ENCODE measurements around the gene PTPN22. TPM values are rescaled to one million over a fixed set of nuclear protein-coding genes. Genes with fewer than 3 reads are reported as not detected.

The PTPN22 gene
- total RNA-seq, 3 donors from 2014 or later (not counting 1 experiment from before 2014, with no cell fraction given): 98.4 to 122 (median 104) TPM

DNA sequence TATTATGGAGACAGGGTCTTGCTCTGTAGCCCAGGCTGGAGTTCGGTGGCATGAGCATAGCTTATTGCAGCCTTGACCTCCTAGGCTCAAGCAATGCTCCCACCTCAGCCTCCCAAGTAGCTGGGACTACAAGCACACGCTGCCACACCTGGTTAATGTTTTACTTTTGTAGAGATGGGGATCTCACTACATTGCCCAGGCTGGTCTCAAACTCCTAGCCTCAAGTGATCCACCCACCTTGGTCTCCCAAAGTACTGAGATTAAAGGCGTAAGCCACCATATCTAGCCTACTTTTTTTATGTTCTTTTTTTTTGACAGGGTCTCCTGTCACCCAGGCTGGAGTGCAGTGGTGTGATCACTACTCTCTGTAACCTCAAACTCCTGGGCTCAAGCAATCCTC is 21.8 kb upstream of the PTPN22 start:
- no peak for ATAC-seq
- H3K4me3 ChIP-seq (ENCODE audit: low read length): no peak overlapping the region
- no peaks in the 10 kb centered on the region for H3K9me3 Mint-ChIP-seq
- H3K4me1 Mint-ChIP-seq: peaks cover 25 to 32% of the 10 kb centered on the region in 2 donors
- no peak for DNase-seq
- H3K4me3 Mint-ChIP-seq: no peak overlapping the region
- no peaks in the 10 kb centered on the region for H3K27me3 Mint-ChIP-seq (ENCODE audit: low read depth in 2 of 2)
- TF ChIP-seq, protein P1, sequence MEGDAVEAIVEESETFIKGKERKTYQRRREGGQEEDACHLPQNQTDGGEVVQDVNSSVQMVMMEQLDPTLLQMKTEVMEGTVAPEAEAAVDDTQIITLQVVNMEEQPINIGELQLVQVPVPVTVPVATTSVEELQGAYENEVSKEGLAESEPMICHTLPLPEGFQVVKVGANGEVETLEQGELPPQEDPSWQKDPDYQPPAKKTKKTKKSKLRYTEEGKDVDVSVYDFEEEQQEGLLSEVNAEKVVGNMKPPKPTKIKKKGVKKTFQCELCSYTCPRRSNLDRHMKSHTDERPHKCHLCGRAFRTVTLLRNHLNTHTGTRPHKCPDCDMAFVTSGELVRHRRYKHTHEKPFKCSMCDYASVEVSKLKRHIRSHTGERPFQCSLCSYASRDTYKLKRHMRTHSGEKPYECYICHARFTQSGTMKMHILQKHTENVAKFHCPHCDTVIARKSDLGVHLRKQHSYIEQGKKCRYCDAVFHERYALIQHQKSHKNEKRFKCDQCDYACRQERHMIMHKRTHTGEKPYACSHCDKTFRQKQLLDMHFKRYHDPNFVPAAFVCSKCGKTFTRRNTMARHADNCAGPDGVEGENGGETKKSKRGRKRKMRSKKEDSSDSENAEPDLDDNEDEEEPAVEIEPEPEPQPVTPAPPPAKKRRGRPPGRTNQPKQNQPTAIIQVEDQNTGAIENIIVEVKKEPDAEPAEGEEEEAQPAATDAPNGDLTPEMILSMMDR (IDR thresholded peaks at IDR 0.05): no peak
- WGBS (ENCODE audit: insufficient coverage): 97% methylated on average over 3 of the region's 3 CpGs
- H3K4me1 ChIP-seq (ENCODE audit: control insufficient read depth, insufficient read depth, low read length): no peaks in the 10 kb centered on the region
- H3K36me3 ChIP-seq (ENCODE audit: control insufficient read depth, insufficient read depth, low read length): peaks cover 46% of the 10 kb centered on the region
- intact Hi-C loops (cut with micrococcal nuclease): no loop called here
- peaks cover 28% of the 10 kb centered on the region for H3K36me3 Mint-ChIP-seq
- H3K9me3 ChIP-seq (ENCODE audit: control insufficient read depth, insufficient read depth, low read length): no peaks in the 10 kb centered on the region
- no peaks in the 10 kb centered on the region for H3K27me3 ChIP-seq (ENCODE audit: control insufficient read depth, insufficient read depth, low read length)
- H3K27ac Mint-ChIP-seq: peak overlapping the region; percentile 67 to 68
- H3K27ac ChIP-seq (ENCODE audit: low read length): no peak overlapping the region

- no peak overlapping the region for H3K4me3 ChIP-seq (ENCODE audit: low read length)
- Mint-ChIP-seq H3K4me3 (no peak overlapping the region), H3K9me3 (no peaks in the 10 kb centered on the region), H3K27me3 (ENCODE audit: low read depth in 2 of 2) (no peaks in the 10 kb centered on the region), H3K36me3 (peaks cover 19% of the 10 kb centered on the region), H3K4me1 (peaks cover 13 to 26% of the 10 kb centered on the region in 2 donors), H3K27ac (peak overlapping the region in 1 of 2 donors; percentile 16)
- no peak overlapping the region for H3K27ac ChIP-seq (ENCODE audit: low read length)
- ATAC-seq (no peak), DNase-seq (no peak)
- H3K4me1 ChIP-seq (ENCODE audit: control insufficient read depth, insufficient read depth, low read length): no peaks in the 10 kb centered on the region
- TF ChIP-seq, protein P1 (IDR thresholded peaks at IDR 0.05): no peak
- no peaks in the 10 kb centered on the region for H3K27me3 ChIP-seq (ENCODE audit: control insufficient read depth, insufficient read depth, low read length)
- 96% methylated on average over 11 of the region's 11 CpGs for WGBS (ENCODE audit: insufficient coverage)
- peaks cover 33% of the 10 kb centered on the region for H3K36me3 ChIP-seq (ENCODE audit: control insufficient read depth, insufficient read depth, low read length)
- H3K9me3 ChIP-seq (ENCODE audit: control insufficient read depth, insufficient read depth, low read length): no peaks in the 10 kb centered on the region
- intact Hi-C loops (cut with micrococcal nuclease): no loop called here
These were observed 20.2 kb upstream of the PTPN22 start for GRCh38 chr1:113891631-113892220.

- Mint-ChIP-seq H3K36me3 (peaks cover 16% of the 10 kb centered on the region), H3K4me3 (no peak overlapping the region), H3K27me3 (ENCODE audit: low read depth in 2 of 2) (no peaks in the 10 kb centered on the region), H3K4me1 (peaks cover 13 to 26% of the 10 kb centered on the region in 2 donors), H3K9me3 (no peaks in the 10 kb centered on the region), H3K27ac (peak overlapping the region; percentile 43 to 71)
- no peak overlapping the region for H3K4me3 ChIP-seq (ENCODE audit: low read length)
- DNase-seq (no peak), ATAC-seq (no peak)
- no peaks in the 10 kb centered on the region for H3K4me1 ChIP-seq (ENCODE audit: control insufficient read depth, insufficient read depth, low read length)
- no peak overlapping the region for H3K27ac ChIP-seq (ENCODE audit: low read length)
- peaks cover 25% of the 10 kb centered on the region for H3K36me3 ChIP-seq (ENCODE audit: control insufficient read depth, insufficient read depth, low read length)
- H3K27me3 ChIP-seq (ENCODE audit: control insufficient read depth, insufficient read depth, low read length): no peaks in the 10 kb centered on the region
- TF ChIP-seq, protein P1 (IDR thresholded peaks at IDR 0.05): no peak
- WGBS (ENCODE audit: insufficient coverage): no CpG with 5 or more reads among the region's 2 CpGs
- intact Hi-C loops (cut with micrococcal nuclease): no loop called here
- no peaks in the 10 kb centered on the region for H3K9me3 ChIP-seq (ENCODE audit: control insufficient read depth, insufficient read depth, low read length)
These were observed 19.3 kb upstream of the PTPN22 start for GRCh38 chr1:113890816-113891215.

All from natural killer cell (primary cell).